Measurements from ENCODE around the gene F2R. TPM values are rescaled to one million over a fixed set of nuclear protein-coding genes. Genes with fewer than 3 reads are reported as not detected.

F2R gene
- total RNA-seq, 1 donor from 2014 or later = 18.6 TPM

DNA sequence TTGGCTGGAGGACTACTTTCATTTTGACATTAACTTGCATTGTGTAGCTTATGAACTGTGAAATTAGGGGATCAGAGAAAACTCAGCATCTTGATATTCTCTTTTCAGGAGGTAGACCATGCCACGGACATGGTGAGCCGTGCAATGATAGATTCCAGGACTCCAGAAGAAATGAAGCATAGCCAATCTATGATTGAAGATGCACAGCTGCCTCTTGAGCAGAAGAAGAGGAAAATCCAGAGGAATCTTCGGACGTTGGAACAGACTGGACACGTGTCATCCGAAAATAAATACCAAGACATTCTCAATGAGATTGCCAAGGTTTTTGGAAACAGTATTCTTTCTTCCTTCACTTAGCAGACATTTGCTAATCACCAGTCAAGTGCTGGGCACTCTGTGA is 20.6 kb upstream of the F2R start:
- Histone ChIP-seq H3K36me3 (peaks cover 8% of the 10 kb centered on the region), H3K4me3 (no peak overlapping the region), H3K4me1 (no peaks in the 10 kb centered on the region), H3K9me3 (no peaks in the 10 kb centered on the region), H3K27me3 (ENCODE audit: low read depth) (no peaks in the 10 kb centered on the region), H3K27ac (no peak overlapping the region)
- intact Hi-C loops (cut with DNase I) = no loop called here
- ATAC-seq = no peak
- DNase-seq = no peak
- TF ChIP-seq CTCF (IDR thresholded peaks at IDR 0.05) = no peak

GRCh38 chr5:76696251-76696650 is 19.7 kb upstream of the F2R start:
- no peaks in the 10 kb centered on the region for H3K4me1 ChIP-seq
- no peak for TF ChIP-seq CTCF (IDR thresholded peaks at IDR 0.05)
- no peak overlapping the region for H3K4me3 ChIP-seq

GRCh38 chr5:76697670-76698069 is 18.3 kb upstream of the F2R start:
- no peak overlapping the region for H3K27ac ChIP-seq
- H3K9me3 ChIP-seq = no peaks in the 10 kb centered on the region
- TF ChIP-seq CTCF (IDR thresholded peaks at IDR 0.05) = no peak
- ATAC-seq (no peak), DNase-seq (no peak)
- intact Hi-C loops (cut with DNase I) = no loop called here
- H3K27me3 ChIP-seq (ENCODE audit: low read depth) = no peaks in the 10 kb centered on the region
- H3K36me3 ChIP-seq = peaks cover 23% of the 10 kb centered on the region
- no peak overlapping the region for H3K4me3 ChIP-seq
- no peaks in the 10 kb centered on the region for H3K4me1 ChIP-seq

More at GRCh38 chr5:76696251-76696650, 19.7 kb upstream of the F2R start:
- intact Hi-C loops (cut with DNase I) = no loop called here
- Histone ChIP-seq H3K27me3 (ENCODE audit: low read depth) (no peaks in the 10 kb centered on the region), H3K27ac (no peak overlapping the region), H3K36me3 (peaks cover 16% of the 10 kb centered on the region), H3K9me3 (no peaks in the 10 kb centered on the region)
- no peak for DNase-seq
- ATAC-seq = no peak

GRCh38 chr5:76700571-76700970 is 15.4 kb upstream of the F2R start:
- no peak for DNase-seq
- H3K36me3 ChIP-seq = peaks cover 15% of the 10 kb centered on the region
- ATAC-seq = no peak
- H3K27ac ChIP-seq = no peak overlapping the region
- H3K9me3 ChIP-seq = no peaks in the 10 kb centered on the region
- H3K4me1 ChIP-seq = no peaks in the 10 kb centered on the region
- TF ChIP-seq CTCF (IDR thresholded peaks at IDR 0.05) = no peak
- intact Hi-C loops (cut with DNase I) = no loop called here
- H3K27me3 ChIP-seq (ENCODE audit: low read depth) = no peaks in the 10 kb centered on the region
- no peak overlapping the region for H3K4me3 ChIP-seq

DNA sequence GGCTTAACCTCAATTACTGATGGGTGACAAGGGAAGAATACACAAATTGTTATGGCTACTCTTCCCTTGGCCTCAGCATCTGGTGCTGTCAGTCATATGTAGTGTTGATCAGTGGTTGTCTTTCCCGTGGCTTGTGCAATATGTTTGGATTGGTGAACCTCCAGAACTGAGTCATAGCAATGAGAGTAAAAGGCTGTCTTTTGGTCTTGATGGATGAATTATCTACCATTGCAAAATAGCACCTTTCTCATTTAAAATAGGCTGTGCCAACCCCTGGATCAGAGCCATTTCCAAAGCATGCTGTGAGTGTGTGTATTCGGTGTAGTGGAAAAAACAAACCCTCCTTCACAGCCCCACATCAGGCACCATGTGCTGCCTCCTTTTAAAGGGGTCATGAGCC is 14.6 kb upstream of the F2R start:
- Histone ChIP-seq H3K4me3 (no peak overlapping the region), H3K27ac (no peak overlapping the region), H3K4me1 (no peaks in the 10 kb centered on the region), H3K36me3 (peaks cover 15% of the 10 kb centered on the region), H3K9me3 (no peaks in the 10 kb centered on the region), H3K27me3 (ENCODE audit: low read depth) (no peaks in the 10 kb centered on the region)
- no peak for DNase-seq
- no peak for ATAC-seq
- intact Hi-C loops (cut with DNase I) = no loop called here
- no peak for TF ChIP-seq CTCF (IDR thresholded peaks at IDR 0.05)

DNA sequence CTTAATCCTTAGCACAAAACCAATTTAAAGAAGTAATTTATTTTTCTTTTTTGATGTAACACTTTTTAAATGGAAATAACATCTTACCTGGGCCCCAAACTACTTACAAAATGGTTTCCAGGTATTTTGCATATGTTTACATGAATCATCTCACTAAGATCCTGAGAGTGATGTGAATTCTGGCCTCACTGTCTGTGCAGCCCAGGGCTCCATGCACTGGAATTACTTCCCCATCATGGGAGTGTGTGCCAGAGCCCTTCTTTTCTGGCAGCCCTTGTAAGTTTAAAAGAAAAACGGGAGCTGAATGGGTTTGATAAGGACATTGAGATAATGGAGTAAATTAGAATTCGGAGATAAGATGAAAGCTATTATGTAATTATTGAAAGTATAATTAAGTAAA is 12.2 kb upstream of the F2R start:
- no peak for DNase-seq
- Histone ChIP-seq H3K36me3 (peaks cover 15% of the 10 kb centered on the region), H3K27ac (no peak overlapping the region), H3K9me3 (no peaks in the 10 kb centered on the region), H3K4me3 (no peak overlapping the region), H3K27me3 (ENCODE audit: low read depth) (no peaks in the 10 kb centered on the region), H3K4me1 (no peaks in the 10 kb centered on the region)
- no peak for ATAC-seq
- no peak for TF ChIP-seq CTCF (IDR thresholded peaks at IDR 0.05)
- intact Hi-C loops (cut with DNase I) = no loop called here

Data from lower lobe of right lung (tissue), 2 donors.